Nephron progenitor cell (in vitro differentiated cells): ENCODE measurements around the gene TSPAN3.

ENCODE experiments used
- DNase-seq: peaks from one replicate; pipeline ENCODE4 v3.0.0; 2021
- H3K27ac Mint-ChIP-seq: 2 replicates; pipeline ENCODE4 v1.8.0; 2021; ENCODE audit warnings: mild to moderate bottlenecking, moderate library complexity, mixed read lengths
- H3K27me3 Mint-ChIP-seq: 2 replicates; pipeline ENCODE4 v1.8.0; 2021; ENCODE audit warnings: mild to moderate bottlenecking, low read depth, mixed read lengths; ENCODE audit not compliant: poor library complexity
- H3K36me3 Mint-ChIP-seq: 2 replicates; pipeline ENCODE4 v1.8.0; 2021; ENCODE audit warnings: low read depth, mixed read lengths
- H3K4me1 Mint-ChIP-seq: 2 replicates; pipeline ENCODE4 v1.8.0; 2021; ENCODE audit warnings: mixed read lengths
- H3K4me3 Mint-ChIP-seq: 2 replicates; pipeline ENCODE4 v1.8.0; 2021; ENCODE audit warnings: mild to moderate bottlenecking, moderate library complexity, mixed read lengths
- H3K9me3 Mint-ChIP-seq: 2 replicates; pipeline ENCODE4 v1.8.0; 2021; ENCODE audit warnings: mild to moderate bottlenecking, moderate library complexity, mixed read lengths
- CTCF ChIP-seq: fragments of 200-600 bp; sonication (generic); IDR thresholded peaks from 2 replicates; pipeline ENCODE4 v1.5.0; 2021; ENCODE audit warnings: antibody characterized with exemption

TSPAN3 gene

GRCh38 chr15:77027111-77027696 is 43.7 kb downstream of the TSPAN3 start:
- TF ChIP-seq CTCF: no peak

GRCh38 chr15:77026501-77027110 is 44.3 kb downstream of the TSPAN3 start:
- peaks cover 4% of the 10 kb centered on the region for H3K27me3 Mint-ChIP-seq
- H3K4me3 Mint-ChIP-seq: no peak overlapping the region
- no peaks in the 10 kb centered on the region for H3K9me3 Mint-ChIP-seq
- DNase-seq: no peak
- H3K27ac Mint-ChIP-seq: no peak overlapping the region
- H3K36me3 Mint-ChIP-seq: no peaks in the 10 kb centered on the region
- H3K4me1 Mint-ChIP-seq: peaks cover 14% of the 10 kb centered on the region
- TF ChIP-seq CTCF: no peak

More at GRCh38 chr15:77027111-77027696, 43.7 kb downstream of the TSPAN3 start:
- no peak for DNase-seq
- Mint-ChIP-seq H3K9me3 (no peaks in the 10 kb centered on the region), H3K4me3 (no peak overlapping the region), H3K27me3 (peaks cover 4% of the 10 kb centered on the region), H3K4me1 (peaks cover 18% of the 10 kb centered on the region), H3K27ac (no peak overlapping the region), H3K36me3 (no peaks in the 10 kb centered on the region)

DNA sequence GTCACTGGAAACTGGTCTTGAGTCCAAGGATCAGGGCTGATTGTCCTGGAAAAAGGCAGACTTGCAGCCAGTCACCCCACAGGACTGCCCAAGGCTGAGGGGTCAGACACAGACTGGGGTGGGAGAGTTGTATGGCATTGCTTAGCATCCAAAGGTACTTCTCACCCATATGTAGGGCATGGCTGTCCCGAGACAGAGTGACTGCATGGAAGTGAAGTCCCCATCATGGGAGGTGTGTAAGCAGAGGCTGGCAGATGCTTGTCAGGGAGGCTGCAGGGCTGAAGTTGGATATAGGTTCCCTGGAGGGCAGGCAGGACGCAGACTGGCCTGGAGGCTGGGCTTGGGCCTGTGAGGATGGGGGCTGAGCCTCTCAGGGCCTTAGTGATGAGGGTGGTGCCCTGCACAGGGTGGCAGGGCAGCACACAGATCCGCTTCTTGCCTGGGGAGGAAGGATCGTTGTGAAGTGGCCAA is 44.9 kb downstream of the TSPAN3 start:
- Mint-ChIP-seq H3K4me3 (no peak overlapping the region), H3K9me3 (no peaks in the 10 kb centered on the region), H3K27ac (no peak overlapping the region), H3K27me3 (peaks cover 4% of the 10 kb centered on the region), H3K4me1 (peaks cover 8% of the 10 kb centered on the region), H3K36me3 (no peaks in the 10 kb centered on the region)
- no peak for TF ChIP-seq CTCF
- DNase-seq: no peak

- no peaks in the 10 kb centered on the region for H3K36me3 Mint-ChIP-seq
- no peak overlapping the region for H3K4me3 Mint-ChIP-seq
- no peaks in the 10 kb centered on the region for H3K9me3 Mint-ChIP-seq
- DNase-seq: no peak
- TF ChIP-seq CTCF: no peak
- peaks cover 4% of the 10 kb centered on the region for H3K27me3 Mint-ChIP-seq
- no peak overlapping the region for H3K27ac Mint-ChIP-seq
- peaks cover 7% of the 10 kb centered on the region for H3K4me1 Mint-ChIP-seq
These were observed 45.6 kb downstream of the TSPAN3 start for GRCh38 chr15:77025083-77025901.

DNA sequence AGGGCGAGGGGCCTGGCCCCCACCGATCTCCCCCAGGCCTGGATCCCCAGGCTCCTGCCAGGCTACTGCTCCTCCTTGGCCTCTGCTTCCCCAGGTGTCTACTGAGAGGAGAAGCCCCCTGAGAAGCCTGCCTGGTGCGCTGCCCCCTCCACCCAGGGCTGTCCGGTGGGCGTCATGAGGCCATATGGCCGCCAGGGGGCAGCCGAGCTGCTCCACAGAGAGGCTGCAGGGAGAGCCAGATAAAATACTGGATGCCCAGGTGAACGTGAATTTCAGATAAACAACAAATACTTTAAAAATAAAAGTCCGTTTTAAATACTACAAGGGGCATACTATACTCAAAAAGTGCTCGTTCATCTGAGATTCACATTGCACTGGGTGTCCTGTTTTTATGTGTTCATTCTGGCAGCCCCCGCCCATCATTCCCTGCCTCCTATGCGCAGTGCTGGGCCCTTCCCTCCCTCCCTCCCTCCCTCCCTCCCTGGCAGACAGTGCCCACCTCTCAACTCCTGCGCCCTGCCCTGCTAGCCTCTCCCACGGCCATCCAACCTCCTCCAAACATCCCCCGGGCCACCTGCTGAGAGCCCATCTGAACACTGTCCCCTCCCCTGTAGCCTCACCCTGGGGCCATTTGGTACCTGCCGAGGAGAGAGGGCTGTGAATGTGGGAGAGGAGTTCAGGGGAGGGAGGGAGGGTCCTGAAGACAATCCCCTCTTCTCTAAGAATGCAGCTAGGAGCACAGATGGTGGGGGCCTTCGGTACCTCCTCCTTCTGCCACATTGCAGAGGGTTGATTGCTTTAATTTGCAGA is 46.4 kb downstream of the TSPAN3 start:
- DNase-seq: peak; percentile 88
- H3K36me3 Mint-ChIP-seq: no peaks in the 10 kb centered on the region
- peaks cover 11% of the 10 kb centered on the region for H3K4me1 Mint-ChIP-seq
- no peak overlapping the region for H3K4me3 Mint-ChIP-seq
- peak; percentile 97 for TF ChIP-seq CTCF
- H3K9me3 Mint-ChIP-seq: no peaks in the 10 kb centered on the region
- H3K27me3 Mint-ChIP-seq: peaks cover 7% of the 10 kb centered on the region
- H3K27ac Mint-ChIP-seq: no peak overlapping the region
